ENCODE results near the gene RGL4. TPM values are rescaled to one million over a fixed set of nuclear protein-coding genes. Genes with fewer than 3 reads are reported as not detected.

Gene RGL4
- total RNA-seq, 4 donors from 2014 or later, result 0.11 to 0.50 TPM; not detected in 2

GRCh38 chr22:23700706-23701105 is 9.9 kb downstream of the RGL4 start:
- DNase-seq (ENCODE audit: extremely low spot score), result no peak
- Histone ChIP-seq H3K4me1 (no peaks in the 10 kb centered on the region), H3K4me3 (no peak overlapping the region), H3K36me3 (peaks cover 13 to 97% (median 41%) of the 10 kb centered on the region in 4 donors), H3K9me3 (no peaks in the 10 kb centered on the region), H3K27ac (replicated peaks in 1 of 4) (no peak overlapping the region), H3K27me3 (no peaks in the 10 kb centered on the region)
- TF ChIP-seq POLR2A (IDR thresholded peaks at IDR 0.05; ENCODE audit: low read depth), result no peak
- TF ChIP-seq POLR2AphosphoS5 (IDR thresholded peaks at IDR 0.05), result no peak
- no peak for TF ChIP-seq CTCF (IDR thresholded peaks at IDR 0.05)
- intact Hi-C loops (cut with DNase I), result no loop called here
- WGBS, result 89% methylated on average over 7 of the region's 7 CpGs

GRCh38 chr22:23704062-23704461 is 13.2 kb downstream of the RGL4 start:
- no peak overlapping the region for H3K27ac ChIP-seq (replicated peaks in 1 of 4)
- no peak for DNase-seq (ENCODE audit: extremely low spot score)
- no peak overlapping the region for H3K4me3 ChIP-seq
- no peaks in the 10 kb centered on the region for H3K9me3 ChIP-seq
- H3K27me3 ChIP-seq, result no peaks in the 10 kb centered on the region
- no peaks in the 10 kb centered on the region for H3K4me1 ChIP-seq
- peaks cover 44 to 97% (median 63%) of the 10 kb centered on the region in 4 donors for H3K36me3 ChIP-seq
- TF ChIP-seq POLR2AphosphoS5 (IDR thresholded peaks at IDR 0.05) (no peak), CTCF (IDR thresholded peaks at IDR 0.05) (no peak), POLR2A (IDR thresholded peaks at IDR 0.05; ENCODE audit: low read depth) (no peak), EP300 (IDR thresholded peaks at IDR 0.05) (no peak)
- intact Hi-C loops (cut with DNase I), result no loop called here
- 91% methylated on average over 5 of the region's 5 CpGs for WGBS

GRCh38 chr22:23704829-23705228 is 14.0 kb downstream of the RGL4 start:
- no peak overlapping the region for H3K4me3 ChIP-seq
- no peak for TF ChIP-seq EP300 (IDR thresholded peaks at IDR 0.05)
- no peak for TF ChIP-seq POLR2AphosphoS5 (IDR thresholded peaks at IDR 0.05)
- TF ChIP-seq POLR2A (IDR thresholded peaks at IDR 0.05; ENCODE audit: low read depth), result no peak
- no peak for TF ChIP-seq CTCF (IDR thresholded peaks at IDR 0.05)
- H3K36me3 ChIP-seq, result peaks cover 44 to 98% (median 66%) of the 10 kb centered on the region in 4 donors
- no peaks in the 10 kb centered on the region for H3K9me3 ChIP-seq
- DNase-seq (ENCODE audit: extremely low spot score), result no peak
- no peaks in the 10 kb centered on the region for H3K4me1 ChIP-seq
- H3K27me3 ChIP-seq, result no peaks in the 10 kb centered on the region
- 91% methylated on average over 3 of the region's 3 CpGs for WGBS
- H3K27ac ChIP-seq (replicated peaks in 1 of 4), result no peak overlapping the region
- intact Hi-C loops (cut with DNase I), result no loop called here

- Histone ChIP-seq H3K9me3 (no peaks in the 10 kb centered on the region), H3K4me3 (no peak overlapping the region), H3K27me3 (no peaks in the 10 kb centered on the region), H3K36me3 (peaks cover 42 to 99% (median 70%) of the 10 kb centered on the region in 4 donors), H3K4me1 (no peaks in the 10 kb centered on the region), H3K27ac (replicated peaks in 1 of 4) (no peak overlapping the region)
- intact Hi-C loops (cut with DNase I), result no loop called here
- no peak for TF ChIP-seq CTCF (IDR thresholded peaks at IDR 0.05)
- no peak for TF ChIP-seq POLR2AphosphoS5 (IDR thresholded peaks at IDR 0.05)
- no peak for TF ChIP-seq POLR2A (IDR thresholded peaks at IDR 0.05; ENCODE audit: low read depth)
- TF ChIP-seq EP300 (IDR thresholded peaks at IDR 0.05), result no peak
- WGBS, result 95% methylated on average over 3 of the region's 3 CpGs
- DNase-seq (ENCODE audit: extremely low spot score), result no peak
Observed at GRCh38 chr22:23705358-23705757, 14.5 kb downstream of the RGL4 start.

- Histone ChIP-seq H3K9me3 (no peaks in the 10 kb centered on the region), H3K27ac (replicated peaks in 1 of 4) (no peak overlapping the region), H3K4me1 (no peaks in the 10 kb centered on the region), H3K4me3 (no peak overlapping the region), H3K36me3 (peaks cover 50 to 100% (median 89%) of the 10 kb centered on the region in 4 donors), H3K27me3 (no peaks in the 10 kb centered on the region)
- DNase-seq (ENCODE audit: extremely low spot score), result no peak
- WGBS, result 100% methylated on average over 1 of the region's 1 CpG
- TF ChIP-seq CTCF (IDR thresholded peaks at IDR 0.05), result no peak
- intact Hi-C loops (cut with DNase I), result no loop called here
Observed at GRCh38 chr22:23708270-23708669, 17.5 kb downstream of the RGL4 start.
